ENCODE measurements around the gene IRGM.
A peak's percentile ranks its signal among the peaks of the same experiment; 100 is the strongest.
"Not testable (repeated sequence)": the region's sequence is repeated elsewhere in the genome, so short reads cannot be mapped to it uniquely, and the experiment has no call there.

Gene IRGM

GRCh38 chr5:150846308-150846653 is at the start of gene IRGM:
TSS of gene IRGM (plus strand) at chr5:150846521. CDS start at chr5:150848124, 1,603 bp downstream.
- not testable (repeated sequence) for H3K9me3 Mint-ChIP-seq; H3K36me3 Mint-ChIP-seq; ATAC-seq (replicated peaks); H3K27me3 Mint-ChIP-seq; H3K27ac Mint-ChIP-seq; DNase-seq
- H3K4me1 Mint-ChIP-seq = peaks cover 4 to 18% of the 10 kb centered on the region in 2 donors
- H3K4me3 Mint-ChIP-seq = peak within 1 kb of the TSS; percentile 56 to 75

- ATAC-seq (replicated peaks) (no peak), DNase-seq (no peak)
- no peak overlapping the region for H3K27ac Mint-ChIP-seq
These were observed 48.9 kb upstream of the IRGM start for GRCh38 chr5:150797384-150797783.

GRCh38 chr5:150801117-150801927 is 45.0 kb upstream of the IRGM start:
- Mint-ChIP-seq H3K27me3 (peaks cover 9 to 15% of the 10 kb centered on the region in 2 donors), H3K9me3 (peaks cover 4 to 9% of the 10 kb centered on the region in 2 donors), H3K27ac (no peak overlapping the region), H3K4me1 (no peaks in the 10 kb centered on the region), H3K4me3 (no peak overlapping the region), H3K36me3 (peaks cover 7 to 10% of the 10 kb centered on the region in 2 donors)
- DNase-seq = no peak
- peak; percentile 38 to 46 for ATAC-seq (replicated peaks)

More at GRCh38 chr5:150797384-150797783, 48.9 kb upstream of the IRGM start:
- peaks cover 5 to 11% of the 10 kb centered on the region in 2 donors for H3K4me1 Mint-ChIP-seq
- H3K36me3 Mint-ChIP-seq = peaks cover 11 to 15% of the 10 kb centered on the region in 2 donors
- no peaks in the 10 kb centered on the region for H3K9me3 Mint-ChIP-seq
- H3K4me3 Mint-ChIP-seq = no peak overlapping the region
- H3K27me3 Mint-ChIP-seq = peaks cover 7 to 8% of the 10 kb centered on the region in 2 donors

GRCh38 chr5:150804388-150804787 is 41.9 kb upstream of the IRGM start:
- H3K27ac Mint-ChIP-seq = no peak overlapping the region

GRCh38 chr5:150809363-150809762 is 37.0 kb upstream of the IRGM start:
- H3K4me1 Mint-ChIP-seq = no peaks in the 10 kb centered on the region
- DNase-seq (no peak), ATAC-seq (replicated peaks) (no peak)
- H3K4me3 Mint-ChIP-seq = no peak overlapping the region
- H3K27ac Mint-ChIP-seq = no peak overlapping the region
- H3K36me3 Mint-ChIP-seq = peaks cover 0 to 2% of the 10 kb centered on the region in 2 donors
- peaks cover 6% of the 10 kb centered on the region in 2 donors for H3K9me3 Mint-ChIP-seq
- H3K27me3 Mint-ChIP-seq = peaks cover 4 to 5% of the 10 kb centered on the region in 2 donors

More at GRCh38 chr5:150804388-150804787, 41.9 kb upstream of the IRGM start:
- Mint-ChIP-seq H3K4me3 (no peak overlapping the region), H3K4me1 (no peaks in the 10 kb centered on the region), H3K9me3 (peaks cover 5 to 9% of the 10 kb centered on the region in 2 donors), H3K36me3 (peaks cover 0 to 6% of the 10 kb centered on the region in 2 donors), H3K27me3 (peaks cover 9 to 15% of the 10 kb centered on the region in 2 donors)
- ATAC-seq (replicated peaks) = no peak
- DNase-seq = no peak

- peaks cover 4 to 19% of the 10 kb centered on the region in 2 donors for H3K27me3 Mint-ChIP-seq
These were observed 31.3 kb upstream of the IRGM start for GRCh38 chr5:150815010-150815409.

GRCh38 chr5:150816946-150817345 is 29.4 kb upstream of the IRGM start:
- no peak for ATAC-seq (replicated peaks)
- no peaks in the 10 kb centered on the region for H3K4me1 Mint-ChIP-seq
- peaks cover 0 to 6% of the 10 kb centered on the region in 2 donors for H3K36me3 Mint-ChIP-seq
- no peak overlapping the region for H3K4me3 Mint-ChIP-seq
- peaks cover 4 to 29% of the 10 kb centered on the region in 2 donors for H3K27me3 Mint-ChIP-seq
- no peak overlapping the region for H3K27ac Mint-ChIP-seq
- H3K9me3 Mint-ChIP-seq = peaks cover 19 to 20% of the 10 kb centered on the region in 2 donors
- DNase-seq = no peak

More at GRCh38 chr5:150815010-150815409, 31.3 kb upstream of the IRGM start:
- Mint-ChIP-seq H3K27ac (no peak overlapping the region), H3K4me1 (no peaks in the 10 kb centered on the region), H3K9me3 (peaks cover 16 to 19% of the 10 kb centered on the region in 2 donors), H3K36me3 (peaks cover 0 to 6% of the 10 kb centered on the region in 2 donors), H3K4me3 (no peak overlapping the region)
- ATAC-seq (replicated peaks) (no peak), DNase-seq (no peak)

- H3K27me3 Mint-ChIP-seq = no peaks in the 10 kb centered on the region
- no peak for ATAC-seq (replicated peaks)
- no peak for DNase-seq
- H3K27ac Mint-ChIP-seq = no peak overlapping the region
- peaks cover 15 to 20% of the 10 kb centered on the region in 2 donors for H3K9me3 Mint-ChIP-seq
- no peak overlapping the region for H3K4me3 Mint-ChIP-seq
- H3K4me1 Mint-ChIP-seq = no peaks in the 10 kb centered on the region
- H3K36me3 Mint-ChIP-seq = peaks cover 2 to 7% of the 10 kb centered on the region in 2 donors
These were observed 16.6 kb upstream of the IRGM start for GRCh38 chr5:150829744-150830143.

- H3K27me3 Mint-ChIP-seq; H3K4me3 Mint-ChIP-seq; DNase-seq; ATAC-seq (replicated peaks); H3K36me3 Mint-ChIP-seq; H3K4me1 Mint-ChIP-seq; H3K27ac Mint-ChIP-seq: not testable (repeated sequence)
- H3K9me3 Mint-ChIP-seq = peaks cover 16 to 20% of the 10 kb centered on the region in 2 donors
These were observed 14.5 kb upstream of the IRGM start for GRCh38 chr5:150831821-150832220.

GRCh38 chr5:150836064-150836463 is 10.3 kb upstream of the IRGM start:
- no peak for ATAC-seq (replicated peaks)
- DNase-seq = no peak
- Mint-ChIP-seq H3K27ac (no peak overlapping the region), H3K36me3 (peaks cover under 1 to 2% of the 10 kb centered on the region in 2 donors), H3K27me3 (peaks cover 4 to 16% of the 10 kb centered on the region in 2 donors), H3K4me1 (peaks cover 0 to 6% of the 10 kb centered on the region in 2 donors), H3K4me3 (no peak overlapping the region), H3K9me3 (peaks cover 9 to 12% of the 10 kb centered on the region in 2 donors)

- no peak for ATAC-seq (replicated peaks)
- no peak for DNase-seq
- H3K9me3 Mint-ChIP-seq = peaks cover 8 to 11% of the 10 kb centered on the region in 2 donors
- no peak overlapping the region for H3K27ac Mint-ChIP-seq
- H3K4me1 Mint-ChIP-seq = peaks cover 0 to 6% of the 10 kb centered on the region in 2 donors
- peaks cover 0 to 2% of the 10 kb centered on the region in 2 donors for H3K36me3 Mint-ChIP-seq
- H3K27me3 Mint-ChIP-seq = peaks cover 4 to 19% of the 10 kb centered on the region in 2 donors
- no peak overlapping the region for H3K4me3 Mint-ChIP-seq
These were observed 9.6 kb upstream of the IRGM start for GRCh38 chr5:150836703-150837102.

- not testable (repeated sequence) for DNase-seq; H3K36me3 Mint-ChIP-seq; H3K27me3 Mint-ChIP-seq; H3K27ac Mint-ChIP-seq; ATAC-seq (replicated peaks); H3K9me3 Mint-ChIP-seq; H3K4me3 Mint-ChIP-seq
- peaks cover 4 to 18% of the 10 kb centered on the region in 2 donors for H3K4me1 Mint-ChIP-seq
These were observed 999 bp upstream of the IRGM start for GRCh38 chr5:150845185-150845859.

- H3K4me1 Mint-ChIP-seq = peaks cover 4 to 18% of the 10 kb centered on the region in 2 donors
- ATAC-seq (replicated peaks) (peak; percentile 95 to 96), DNase-seq (peak; percentile 43)
- peaks cover 3 to 4% of the 10 kb centered on the region in 2 donors for H3K36me3 Mint-ChIP-seq
- H3K27me3 Mint-ChIP-seq = no peaks in the 10 kb centered on the region
- H3K9me3 Mint-ChIP-seq = peaks cover 3 to 5% of the 10 kb centered on the region in 2 donors
- H3K27ac Mint-ChIP-seq = no peak overlapping the region
- H3K4me3 Mint-ChIP-seq = peak overlapping the region; percentile 56 to 75
These were observed 473 bp downstream of the IRGM start for GRCh38 chr5:150846654-150847333.

GRCh38 chr5:150847334-150847695 is 994 bp downstream of the IRGM start:
- H3K4me3 Mint-ChIP-seq = no peak overlapping the region
- DNase-seq (no peak), ATAC-seq (replicated peaks) (no peak)
- no peaks in the 10 kb centered on the region for H3K27me3 Mint-ChIP-seq
- peaks cover 3 to 5% of the 10 kb centered on the region in 2 donors for H3K9me3 Mint-ChIP-seq
- H3K27ac Mint-ChIP-seq = no peak overlapping the region
- H3K36me3 Mint-ChIP-seq = peaks cover 3 to 4% of the 10 kb centered on the region in 2 donors
- peaks cover 4 to 18% of the 10 kb centered on the region in 2 donors for H3K4me1 Mint-ChIP-seq
